ENCODE measurements around the gene RPS16.

RPS16 gene

DNA sequence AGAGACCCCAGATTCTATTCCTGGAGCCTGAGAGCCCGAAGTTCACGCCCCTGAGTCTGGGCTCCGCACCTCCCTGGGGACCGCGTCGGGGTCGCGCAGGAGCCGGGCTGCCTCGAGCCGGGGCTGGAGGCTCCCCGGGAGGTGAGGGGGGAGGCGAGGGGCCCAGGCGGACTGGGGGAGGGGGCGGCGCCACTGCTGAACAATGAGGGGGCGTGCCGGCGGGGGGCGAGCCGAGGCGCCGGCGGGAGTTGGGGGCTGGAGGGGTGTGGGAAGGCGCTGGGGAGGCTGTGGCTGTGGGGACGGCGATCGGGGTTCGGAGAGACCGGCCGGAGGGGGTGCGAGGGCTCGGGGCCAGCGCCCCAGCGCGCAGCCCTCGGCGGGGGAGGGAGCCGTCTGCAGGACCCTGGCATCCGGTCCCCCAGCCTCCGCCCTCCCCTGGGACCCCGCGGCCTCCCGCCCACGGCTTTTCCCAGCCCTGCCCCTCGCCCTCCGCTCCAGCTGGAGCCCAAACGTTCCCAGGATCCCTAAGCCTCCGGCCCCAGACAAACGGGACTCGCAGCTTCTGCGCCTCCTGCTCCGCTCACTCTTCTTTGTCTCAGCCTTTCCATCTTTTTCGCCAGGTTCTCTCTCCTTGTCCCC lies 22.4 kb downstream of the RPS16 start:
- Histone ChIP-seq H3K4me3 (ENCODE audit: low read depth in 1 of 2, low read length in 2 of 2) (peak overlapping the region; percentile 71 to 83), H3K9me3 (ENCODE audit: control insufficient read depth in 1 of 2, low read length in 2 of 2) (no peaks in the 10 kb centered on the region), H3K4me1 (ENCODE audit: control insufficient read depth in 1 of 2, insufficient read depth in 2 of 2, low read length in 2 of 2) (peaks cover 21 to 22% of the 10 kb centered on the region in 2 donors), H3K9ac (ENCODE audit: low read depth in 1 of 2, low read length in 2 of 2) (peak overlapping the region; percentile 76 to 80), H3K27ac (ENCODE audit: low read depth, low read length) (peak overlapping the region; percentile 91), H3K27me3 (ENCODE audit: control insufficient read depth in 1 of 2, insufficient read depth in 2 of 2, low read length in 2 of 2) (peaks cover 0 to 4% of the 10 kb centered on the region in 2 donors), H3K36me3 (ENCODE audit: control insufficient read depth in 1 of 2, insufficient read depth in 2 of 2, low read length in 2 of 2) (peaks cover 5 to 6% of the 10 kb centered on the region in 2 donors)

DNA sequence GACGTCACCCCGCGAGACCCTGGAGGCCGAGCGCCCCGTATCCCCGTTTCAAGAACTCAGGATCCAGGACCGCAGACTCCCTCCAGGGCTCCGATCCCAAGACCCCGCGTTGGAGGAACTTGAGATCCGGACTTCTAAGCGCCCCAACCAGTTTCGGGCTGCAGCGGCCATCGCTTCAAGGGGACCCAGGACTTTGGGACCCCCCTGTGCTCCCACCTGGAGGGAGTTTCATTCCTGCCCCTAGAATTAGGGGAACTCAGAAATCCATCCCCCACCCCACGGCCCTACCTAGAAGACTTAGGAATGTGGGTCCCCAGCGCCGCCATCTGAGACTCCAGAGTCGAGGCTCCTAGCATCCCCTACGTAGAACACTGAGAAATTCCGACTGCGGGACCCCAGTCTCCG lies 22.9 kb downstream of the RPS16 start:
- H3K27me3 ChIP-seq (ENCODE audit: control insufficient read depth in 1 of 2, insufficient read depth in 2 of 2, low read length in 2 of 2): peaks cover 0 to 4% of the 10 kb centered on the region in 2 donors
- H3K9ac ChIP-seq (ENCODE audit: low read depth in 1 of 2, low read length in 2 of 2): peak overlapping the region; percentile 76 to 80
- H3K4me1 ChIP-seq (ENCODE audit: control insufficient read depth in 1 of 2, insufficient read depth in 2 of 2, low read length in 2 of 2): peaks cover 21 to 22% of the 10 kb centered on the region in 2 donors
- peak overlapping the region; percentile 91 for H3K27ac ChIP-seq (ENCODE audit: low read depth, low read length)
- H3K9me3 ChIP-seq (ENCODE audit: control insufficient read depth in 1 of 2, low read length in 2 of 2): no peaks in the 10 kb centered on the region
- H3K36me3 ChIP-seq (ENCODE audit: control insufficient read depth in 1 of 2, insufficient read depth in 2 of 2, low read length in 2 of 2): peaks cover 11% of the 10 kb centered on the region in 2 donors
- peak overlapping the region; percentile 71 to 83 for H3K4me3 ChIP-seq (ENCODE audit: low read depth in 1 of 2, low read length in 2 of 2)

DNA sequence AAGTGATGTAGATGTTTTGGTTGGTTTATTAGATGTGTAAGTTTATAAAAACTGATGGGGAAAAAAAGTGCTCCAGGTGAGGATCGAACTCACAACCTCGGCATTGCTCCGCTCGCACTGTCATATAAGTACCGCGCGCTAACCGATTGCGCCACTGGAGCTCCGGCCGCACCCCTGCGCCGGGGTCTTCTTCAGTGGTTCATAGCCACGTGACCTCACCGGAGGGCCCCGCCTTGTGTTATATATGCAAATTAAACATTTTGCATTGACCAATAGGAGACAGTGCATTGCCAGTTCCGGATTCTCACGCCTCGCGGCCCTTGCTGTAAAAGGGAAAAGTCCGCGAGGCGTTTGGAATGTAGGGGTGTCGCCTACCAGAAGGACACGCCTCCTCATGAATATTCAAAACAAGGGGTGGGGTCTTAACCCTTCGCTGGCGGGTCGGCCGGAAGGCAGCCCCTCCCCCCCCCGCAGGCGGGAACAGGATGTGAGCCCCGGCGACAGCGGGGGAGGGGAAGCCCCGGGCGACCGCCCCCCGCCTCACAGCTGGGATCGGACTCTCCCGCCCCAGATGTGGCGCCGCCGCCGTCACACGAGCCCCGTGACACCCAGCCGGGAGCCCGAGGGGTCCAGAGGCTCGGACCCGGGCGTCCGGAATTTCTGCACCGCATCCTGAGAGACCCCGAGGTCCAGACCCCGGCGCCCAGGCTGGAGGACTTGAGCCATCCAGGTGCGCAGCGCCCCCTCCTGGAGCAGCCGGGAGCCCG lies 23.5 kb downstream of the RPS16 start, which contains the start of gene PLEKHG2:
PLEKHG2 (plus strand) TSS at position 570 of the 767 bp plus-strand sequence. CDS start 1,418 bp downstream, outside the sequence.
- peak within 1 kb of the TSS; percentile 71 to 83 for H3K4me3 ChIP-seq (ENCODE audit: low read depth in 1 of 2, low read length in 2 of 2)
- H3K4me1 ChIP-seq (ENCODE audit: control insufficient read depth in 1 of 2, insufficient read depth in 2 of 2, low read length in 2 of 2): peaks cover 21 to 22% of the 10 kb centered on the region in 2 donors
- peaks cover 0 to 4% of the 10 kb centered on the region in 2 donors for H3K27me3 ChIP-seq (ENCODE audit: control insufficient read depth in 1 of 2, insufficient read depth in 2 of 2, low read length in 2 of 2)
- peak within 1 kb of the TSS; percentile 99 for H3K27ac ChIP-seq (ENCODE audit: low read depth, low read length)
- no peaks in the 10 kb centered on the region for H3K9me3 ChIP-seq (ENCODE audit: control insufficient read depth in 1 of 2, low read length in 2 of 2)
- H3K36me3 ChIP-seq (ENCODE audit: control insufficient read depth in 1 of 2, insufficient read depth in 2 of 2, low read length in 2 of 2): peaks cover 14 to 16% of the 10 kb centered on the region in 2 donors
- peak within 1 kb of the TSS; percentile 76 to 100 for H3K9ac ChIP-seq (ENCODE audit: low read depth in 1 of 2, low read length in 2 of 2)

DNA sequence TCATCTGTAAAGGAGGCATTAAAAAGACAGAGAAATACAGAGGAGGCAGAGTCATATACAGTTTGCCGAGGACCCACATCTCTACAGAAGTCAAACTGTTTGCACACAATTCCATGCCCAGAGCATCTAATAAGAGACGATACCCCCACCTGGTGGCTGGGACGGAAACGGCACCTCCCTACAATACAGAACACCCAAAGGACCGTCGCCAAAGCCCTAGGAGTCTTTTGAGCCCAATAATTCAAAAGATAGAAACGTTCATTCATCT lies 24.0 kb downstream of the RPS16 start:
- Histone ChIP-seq H3K36me3 (ENCODE audit: control insufficient read depth in 1 of 2, insufficient read depth in 2 of 2, low read length in 2 of 2) (peaks cover 14 to 20% of the 10 kb centered on the region in 2 donors), H3K9me3 (ENCODE audit: control insufficient read depth in 1 of 2, low read length in 2 of 2) (no peaks in the 10 kb centered on the region), H3K27me3 (ENCODE audit: control insufficient read depth in 1 of 2, insufficient read depth in 2 of 2, low read length in 2 of 2) (peaks cover 0 to 4% of the 10 kb centered on the region in 2 donors), H3K4me1 (ENCODE audit: control insufficient read depth in 1 of 2, insufficient read depth in 2 of 2, low read length in 2 of 2) (peaks cover 21 to 22% of the 10 kb centered on the region in 2 donors), H3K9ac (ENCODE audit: low read depth in 1 of 2, low read length in 2 of 2) (peak overlapping the region; percentile 34 to 100), H3K4me3 (ENCODE audit: low read depth in 1 of 2, low read length in 2 of 2) (peak overlapping the region; percentile 45 to 60), H3K27ac (ENCODE audit: low read depth, low read length) (peak overlapping the region; percentile 99)

DNA sequence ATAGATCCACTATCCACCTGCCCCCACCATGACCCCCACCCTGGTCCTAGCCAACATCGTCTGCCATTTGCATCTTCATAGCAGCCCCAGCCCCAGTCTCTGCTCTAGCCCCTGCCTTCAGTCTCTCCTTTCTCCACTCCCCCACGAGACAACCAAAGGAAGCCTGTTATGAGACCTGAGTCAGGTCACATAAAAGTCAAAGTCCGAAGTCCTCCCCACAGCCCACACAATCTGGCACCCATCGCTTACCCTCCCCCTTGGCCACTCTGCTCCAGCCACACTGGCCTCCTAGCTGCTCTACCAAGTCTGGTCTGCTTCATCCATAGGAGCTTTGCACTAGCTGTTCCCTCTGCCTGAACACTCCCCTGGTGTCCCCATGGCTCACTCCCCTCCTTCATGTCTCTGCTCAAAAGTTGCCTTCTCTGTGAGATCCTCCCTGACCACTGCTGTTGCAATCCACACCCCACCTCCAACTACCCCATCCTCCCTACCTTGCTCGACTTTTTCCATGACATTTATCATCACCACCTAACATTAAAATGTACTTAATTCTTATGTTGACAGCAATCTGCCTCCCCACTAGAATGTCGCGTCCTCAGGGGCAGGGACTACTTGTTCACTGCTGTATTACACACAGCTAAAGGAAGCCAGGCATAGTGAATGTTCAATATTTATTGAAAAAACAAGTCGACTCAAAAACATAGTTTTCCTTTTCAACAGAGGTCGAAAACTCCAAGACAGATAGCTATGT lies 24.5 kb downstream of the RPS16 start:
- Histone ChIP-seq H3K36me3 (ENCODE audit: control insufficient read depth in 1 of 2, insufficient read depth in 2 of 2, low read length in 2 of 2) (peaks cover 14 to 20% of the 10 kb centered on the region in 2 donors), H3K27ac (ENCODE audit: low read depth, low read length) (peak overlapping the region; percentile 99), H3K27me3 (ENCODE audit: control insufficient read depth in 1 of 2, insufficient read depth in 2 of 2, low read length in 2 of 2) (peaks cover 0 to 4% of the 10 kb centered on the region in 2 donors), H3K9me3 (ENCODE audit: control insufficient read depth in 1 of 2, low read length in 2 of 2) (no peaks in the 10 kb centered on the region), H3K4me1 (ENCODE audit: control insufficient read depth in 1 of 2, insufficient read depth in 2 of 2, low read length in 2 of 2) (peaks cover 21 to 22% of the 10 kb centered on the region in 2 donors), H3K4me3 (ENCODE audit: low read depth in 1 of 2, low read length in 2 of 2) (peak overlapping the region; percentile 60 to 72), H3K9ac (ENCODE audit: low read depth in 1 of 2, low read length in 2 of 2) (peak overlapping the region; percentile 34 to 100)

DNA sequence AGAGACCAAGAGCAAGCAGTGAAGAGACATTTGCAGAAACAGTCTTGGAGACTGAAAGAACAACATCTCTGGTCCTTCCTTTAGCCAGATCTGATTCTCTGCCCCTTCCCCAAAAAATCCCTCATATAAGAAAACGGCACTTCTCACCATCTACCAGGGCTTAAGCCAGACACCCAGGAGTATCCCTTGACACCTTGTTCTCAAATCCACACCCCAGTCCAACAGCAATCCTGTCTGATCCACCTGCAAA lies 25.0 kb downstream of the RPS16 start:
- H3K4me1 ChIP-seq (ENCODE audit: control insufficient read depth in 1 of 2, insufficient read depth in 2 of 2, low read length in 2 of 2): peaks cover 21 to 24% of the 10 kb centered on the region in 2 donors
- H3K27ac ChIP-seq (ENCODE audit: low read depth, low read length): peak overlapping the region; percentile 99
- H3K36me3 ChIP-seq (ENCODE audit: control insufficient read depth in 1 of 2, insufficient read depth in 2 of 2, low read length in 2 of 2): peaks cover 14 to 20% of the 10 kb centered on the region in 2 donors
- peak overlapping the region; percentile 34 to 100 for H3K9ac ChIP-seq (ENCODE audit: low read depth in 1 of 2, low read length in 2 of 2)
- peak overlapping the region; percentile 60 to 72 for H3K4me3 ChIP-seq (ENCODE audit: low read depth in 1 of 2, low read length in 2 of 2)
- H3K9me3 ChIP-seq (ENCODE audit: control insufficient read depth in 1 of 2, low read length in 2 of 2): no peaks in the 10 kb centered on the region
- peaks cover 0 to 4% of the 10 kb centered on the region in 2 donors for H3K27me3 ChIP-seq (ENCODE audit: control insufficient read depth in 1 of 2, insufficient read depth in 2 of 2, low read length in 2 of 2)

DNA sequence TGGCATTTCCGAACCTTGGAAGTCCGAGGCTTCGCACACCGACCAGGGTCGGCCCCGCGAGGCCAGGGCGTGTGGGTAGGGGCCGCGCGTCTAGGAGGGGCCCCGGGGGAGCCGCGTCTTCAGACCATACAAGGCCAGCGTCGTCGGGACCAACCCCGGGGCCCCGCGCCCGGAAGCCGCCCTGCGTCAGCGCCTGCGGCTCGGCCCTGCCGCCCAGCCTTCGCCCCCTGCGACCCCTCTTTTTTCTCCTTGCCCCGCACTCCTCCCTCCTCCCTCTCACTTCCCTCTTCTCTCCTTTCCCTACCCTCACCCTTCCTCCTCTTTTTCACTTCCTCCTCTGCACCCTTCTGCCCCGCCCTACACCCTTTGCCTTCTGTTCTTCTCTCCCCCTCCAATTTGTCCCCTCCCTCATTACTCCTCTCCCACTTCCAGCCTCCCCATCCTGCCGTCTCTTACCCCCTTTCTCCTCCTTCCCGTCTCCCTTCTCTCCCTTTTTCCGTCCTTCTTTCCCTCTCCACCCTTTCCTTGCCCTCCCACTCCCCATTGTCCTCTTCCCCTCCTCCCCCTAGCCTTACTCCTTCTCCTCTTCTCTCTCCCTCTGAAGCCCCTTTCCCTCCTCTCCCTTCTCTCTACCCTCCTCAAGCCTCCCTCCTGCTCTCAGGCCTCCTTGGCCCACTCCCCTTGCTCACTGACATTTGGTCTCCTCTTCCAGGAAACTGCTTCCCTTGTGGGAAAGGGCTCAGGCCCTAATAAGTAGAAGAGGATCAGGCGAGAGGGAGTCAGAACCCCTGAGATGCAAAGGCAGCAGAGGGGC lies 25.5 kb downstream of the RPS16 start:
- peaks cover 14 to 20% of the 10 kb centered on the region in 2 donors for H3K36me3 ChIP-seq (ENCODE audit: control insufficient read depth in 1 of 2, insufficient read depth in 2 of 2, low read length in 2 of 2)
- peaks cover 26 to 29% of the 10 kb centered on the region in 2 donors for H3K4me1 ChIP-seq (ENCODE audit: control insufficient read depth in 1 of 2, insufficient read depth in 2 of 2, low read length in 2 of 2)

DNA sequence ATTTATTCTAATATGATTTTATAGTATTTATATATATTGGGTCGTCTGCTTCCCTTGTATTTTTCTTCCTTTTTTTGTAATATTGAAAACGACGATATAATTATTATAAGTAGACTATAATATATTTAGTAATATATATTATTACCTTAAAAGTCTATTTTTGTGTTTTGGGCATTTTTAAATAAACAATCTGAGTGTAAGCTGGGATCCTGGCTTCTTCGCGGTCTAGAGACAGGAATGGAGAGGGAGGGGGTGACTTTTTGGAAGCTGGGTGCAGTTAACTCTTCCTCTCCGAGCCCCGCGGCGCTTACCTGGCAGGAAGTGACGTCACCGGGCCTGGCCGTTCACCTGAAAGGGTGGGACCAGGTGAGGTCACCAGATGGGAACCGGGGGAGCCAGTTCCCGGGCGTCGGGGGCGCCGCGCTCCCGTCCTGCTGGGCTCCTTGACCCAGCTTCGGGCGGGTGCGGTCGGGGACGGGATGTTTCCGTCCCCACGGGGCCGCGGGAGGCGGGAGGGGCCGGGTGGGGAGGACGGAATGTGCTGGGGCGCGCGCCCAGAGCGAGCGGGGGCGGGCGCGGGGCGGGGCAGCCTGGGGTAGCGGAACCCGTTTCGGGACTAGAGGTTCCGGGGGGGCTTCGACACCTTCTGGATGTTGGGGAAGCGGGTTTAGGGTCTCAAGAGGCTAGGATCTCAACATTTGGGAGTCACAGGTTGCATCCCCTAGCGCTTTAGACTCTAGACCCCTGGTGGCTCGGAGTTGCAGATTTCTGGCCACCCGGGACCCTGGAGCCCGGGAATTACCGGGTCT lies 26.3 kb downstream of the RPS16 start:
- Histone ChIP-seq H3K9ac (ENCODE audit: low read depth in 1 of 2, low read length in 2 of 2) (peak overlapping the region; percentile 100), H3K4me3 (ENCODE audit: low read depth in 1 of 2, low read length in 2 of 2) (peak overlapping the region; percentile 95 to 96), H3K9me3 (ENCODE audit: control insufficient read depth in 1 of 2, low read length in 2 of 2) (no peaks in the 10 kb centered on the region), H3K36me3 (ENCODE audit: control insufficient read depth in 1 of 2, insufficient read depth in 2 of 2, low read length in 2 of 2) (peaks cover 14 to 20% of the 10 kb centered on the region in 2 donors), H3K27me3 (ENCODE audit: control insufficient read depth in 1 of 2, insufficient read depth in 2 of 2, low read length in 2 of 2) (peaks cover 0 to 4% of the 10 kb centered on the region in 2 donors), H3K4me1 (ENCODE audit: control insufficient read depth in 1 of 2, insufficient read depth in 2 of 2, low read length in 2 of 2) (peaks cover 25 to 32% of the 10 kb centered on the region in 2 donors), H3K27ac (ENCODE audit: low read depth, low read length) (peak overlapping the region; percentile 99)

More for the DNA sequence above, 25.5 kb downstream of the RPS16 start:
- H3K4me3 ChIP-seq (ENCODE audit: low read depth in 1 of 2, low read length in 2 of 2): peak overlapping the region; percentile 60 to 72
- H3K9me3 ChIP-seq (ENCODE audit: control insufficient read depth in 1 of 2, low read length in 2 of 2): no peaks in the 10 kb centered on the region
- H3K27me3 ChIP-seq (ENCODE audit: control insufficient read depth in 1 of 2, insufficient read depth in 2 of 2, low read length in 2 of 2): peaks cover 0 to 4% of the 10 kb centered on the region in 2 donors
- peak overlapping the region; percentile 99 for H3K27ac ChIP-seq (ENCODE audit: low read depth, low read length)
- H3K9ac ChIP-seq (ENCODE audit: low read depth in 1 of 2, low read length in 2 of 2): peak overlapping the region; percentile 34 to 100

Measured in duodenal mucosa (tissue), 2 donors.